Measurements from ENCODE around the gene PLEKHG5.
A peak's percentile ranks its signal among the peaks of the same experiment; 100 is the strongest.

- no peak for TF ChIP-seq POLR2A (IDR thresholded peaks at IDR 0.05)
- peak in 4 of 6 experiments; percentile 25 to 55 (median 40) for TF ChIP-seq CTCF (IDR thresholded peaks at IDR 0.05)
Observed at GRCh38 chr1:6472391-6472790, 19.1 kb downstream of the PLEKHG5 start.

Measured in esophagus squamous epithelium (tissue), 4 donors.